ENCODE data around the gene FZD4. TPM values are rescaled to one million over a fixed set of nuclear protein-coding genes. Genes with fewer than 3 reads are reported as not detected.
A peak's percentile ranks its signal among the peaks of the same experiment; 100 is the strongest.
"Not testable (repeated sequence)": the region's sequence is repeated elsewhere in the genome, so short reads cannot be mapped to it uniquely, and the experiment has no call there.

FZD4 gene
- polyA plus RNA-seq, 4 donors = 67.2 to 80.7 (median 70.4) TPM

DNA sequence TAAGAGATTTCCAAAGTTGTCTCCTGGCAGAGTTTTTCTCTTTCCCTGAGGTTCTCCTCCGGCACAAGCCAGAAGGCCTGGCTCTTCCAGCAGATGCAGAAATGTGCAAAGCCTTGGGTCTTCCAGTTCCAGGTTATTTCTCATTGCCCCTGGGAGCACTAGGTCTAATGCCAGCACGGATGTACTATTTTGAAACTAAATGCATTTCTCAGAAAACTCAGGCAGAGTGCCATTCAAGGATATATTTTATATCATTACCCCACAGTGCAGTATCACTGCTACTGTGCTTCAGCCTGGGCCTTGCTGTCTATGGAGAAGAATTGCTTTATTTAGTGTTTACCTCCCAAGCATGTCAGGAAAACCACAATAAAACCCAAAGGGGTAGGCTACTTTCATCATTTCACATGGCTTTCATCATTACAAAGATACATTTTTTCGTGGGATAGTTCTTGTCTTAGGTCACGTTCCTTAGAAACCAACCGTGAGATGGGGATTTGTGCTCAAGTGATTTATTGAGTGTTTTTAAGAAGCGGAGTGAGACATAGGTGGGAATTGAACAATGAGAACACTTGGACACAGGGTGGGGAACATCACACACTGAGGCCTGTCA, 22.4 kb upstream of the FZD4 start:
- no peak for DNase-seq (ENCODE audit: low read depth in 4 of 4, low spot score in 2 of 4)

GRCh38 chr11:86972734-86973133, 17.5 kb upstream of the FZD4 start:
- no peak for DNase-seq (ENCODE audit: low read depth in 4 of 4, low spot score in 2 of 4)

GRCh38 chr11:86969258-86969657, 14.1 kb upstream of the FZD4 start:
- DNase-seq (ENCODE audit: low read depth in 4 of 4, low spot score in 2 of 4) = no peak

GRCh38 chr11:86967601-86968000, 12.4 kb upstream of the FZD4 start:
- DNase-seq (ENCODE audit: low read depth in 4 of 4, low spot score in 2 of 4) = not testable (repeated sequence)

- no peak for DNase-seq (ENCODE audit: low read depth in 4 of 4, low spot score in 2 of 4)
Measured at GRCh38 chr11:86957976-86958646, 2.9 kb upstream of the FZD4 start.

- no peak for DNase-seq (ENCODE audit: low read depth in 4 of 4, low spot score in 2 of 4)
Measured at GRCh38 chr11:86956905-86957195, 1.7 kb upstream of the FZD4 start.

GRCh38 chr11:86955111-86955360, 159 bp downstream of the FZD4 start:
- DNase-seq (ENCODE audit: low read depth in 4 of 4, low spot score in 2 of 4) = no peak

DNA sequence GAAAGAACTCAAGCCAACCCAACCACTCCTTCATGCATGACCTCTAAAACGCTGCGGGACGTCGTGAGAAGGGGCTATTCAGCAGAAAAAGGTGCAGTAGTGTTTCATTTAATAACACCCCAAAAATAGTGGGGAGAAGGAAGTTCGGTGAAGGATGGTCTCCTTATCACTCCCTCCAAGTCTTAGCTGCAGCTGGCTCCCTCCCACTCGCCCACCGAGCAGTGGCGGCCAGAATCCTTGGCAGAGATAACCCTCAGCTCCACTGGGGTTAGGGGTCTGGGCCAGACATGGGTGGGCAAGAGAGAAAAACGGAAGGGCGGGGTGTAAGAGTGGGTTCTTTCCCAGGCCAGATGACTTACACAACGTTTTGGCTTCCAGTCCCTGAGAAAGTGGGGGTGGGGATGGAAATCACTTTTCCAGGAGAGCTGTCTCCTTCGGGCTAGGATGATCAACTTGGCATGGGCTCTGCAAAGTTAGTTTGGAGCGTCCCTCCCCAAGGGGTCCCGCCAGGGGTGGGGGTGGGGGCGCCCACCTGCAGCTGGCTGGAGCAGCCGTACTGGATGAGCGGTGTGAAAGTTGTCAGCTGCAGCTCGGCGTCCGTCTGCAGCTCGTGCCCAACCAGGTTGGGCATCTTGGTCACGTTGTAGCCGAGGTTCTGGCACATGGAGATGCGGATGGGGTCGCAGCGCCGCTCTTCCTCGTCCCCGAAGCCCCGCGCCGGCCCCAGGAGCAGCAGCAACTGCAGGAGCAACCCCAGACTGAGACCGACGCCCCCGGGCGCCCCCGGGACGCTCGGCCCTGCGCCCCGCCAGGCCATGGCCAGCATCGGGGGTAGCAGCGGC, 705 bp downstream of the FZD4 start:
- no peak for DNase-seq (ENCODE audit: low read depth in 4 of 4, low spot score in 2 of 4)

DNA sequence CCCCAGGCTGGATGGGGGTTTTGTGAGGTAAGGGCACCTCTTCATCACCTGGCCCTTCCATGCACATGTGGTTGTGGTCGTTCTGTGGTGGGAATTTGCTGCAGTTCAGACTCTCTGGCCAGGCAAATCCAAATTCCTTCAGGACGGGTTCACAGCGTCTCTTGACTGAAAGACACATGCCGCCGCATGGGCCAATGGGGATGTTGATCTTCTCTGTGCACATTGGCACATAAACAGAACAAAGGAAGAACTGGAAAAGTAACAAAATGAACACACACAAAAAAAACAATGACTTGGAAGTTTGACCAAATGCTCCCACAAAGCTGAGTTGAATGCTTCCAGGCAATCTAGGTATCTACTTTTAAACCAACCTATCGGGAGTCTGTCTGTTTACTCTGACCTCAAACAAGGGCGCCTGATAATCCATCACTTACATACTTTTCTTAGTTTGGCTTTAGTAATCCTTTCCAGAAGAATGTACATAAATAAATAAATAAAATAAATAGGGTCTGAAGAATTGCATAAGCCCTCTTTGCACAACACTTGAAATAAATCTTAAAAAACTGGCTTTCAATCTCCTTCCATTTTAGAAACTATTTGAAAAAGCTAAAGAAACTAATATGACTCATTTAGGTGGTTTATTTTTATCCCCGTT, 2.8 kb downstream of the FZD4 start:
- no peak for DNase-seq (ENCODE audit: low read depth in 4 of 4, low spot score in 2 of 4)

DNA sequence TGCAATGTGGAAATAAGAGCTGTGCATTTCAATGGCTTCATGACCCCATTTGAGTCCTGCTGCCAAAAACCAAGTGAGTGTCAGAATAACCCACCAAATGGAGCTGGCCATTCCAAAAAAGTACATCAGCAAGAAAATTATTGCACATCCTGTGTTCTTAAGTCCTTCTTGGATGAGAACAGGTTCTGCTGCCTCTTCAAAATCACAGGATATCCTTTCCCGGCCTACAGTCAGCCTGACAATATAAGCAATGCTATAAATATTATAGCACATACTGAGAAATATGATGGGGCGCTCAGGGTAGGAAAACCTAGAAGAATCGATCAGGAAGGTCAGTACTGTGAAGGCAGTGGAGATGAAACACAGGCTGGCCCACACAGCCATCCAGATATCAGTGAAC, 3.5 kb downstream of the FZD4 start:
- no peak for DNase-seq (ENCODE audit: low read depth in 4 of 4, low spot score in 2 of 4)

- no peak for DNase-seq (ENCODE audit: low read depth in 4 of 4, low spot score in 2 of 4)
Measured at GRCh38 chr11:86950661-86950995, 4.6 kb downstream of the FZD4 start.

GRCh38 chr11:86949995-86950660, 5.1 kb downstream of the FZD4 start:
- DNase-seq (ENCODE audit: low read depth in 4 of 4, low spot score in 2 of 4) = no peak

- DNase-seq (ENCODE audit: low read depth in 4 of 4, low spot score in 2 of 4) = no peak
Measured at GRCh38 chr11:86948733-86949132, 6.5 kb downstream of the FZD4 start.

DNA sequence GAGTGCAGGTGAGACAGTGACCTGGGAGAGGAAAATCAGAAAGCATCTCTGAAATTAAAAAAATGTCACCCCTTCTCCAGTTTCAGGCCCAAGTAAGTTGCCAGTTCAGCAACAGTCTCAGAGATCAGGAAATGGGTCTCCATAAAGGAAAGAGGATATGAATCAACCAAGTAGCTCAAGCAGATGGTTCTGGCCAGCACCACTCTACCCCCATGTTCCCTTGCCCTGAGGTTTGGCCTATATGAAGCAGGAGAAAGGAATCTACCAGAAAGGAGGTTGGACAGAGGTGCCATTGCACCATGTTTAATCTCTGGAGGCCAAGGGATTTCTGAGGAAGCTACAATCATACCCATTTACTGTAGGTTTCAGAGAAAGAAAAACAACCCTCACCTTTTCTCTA, 7.7 kb downstream of the FZD4 start:
- DNase-seq (ENCODE audit: low read depth in 4 of 4, low spot score in 2 of 4) = no peak

- not testable (repeated sequence) for DNase-seq (ENCODE audit: low read depth in 4 of 4, low spot score in 2 of 4)
Measured at GRCh38 chr11:86943505-86943904, 11.7 kb downstream of the FZD4 start.

- no peak for DNase-seq (ENCODE audit: low read depth in 4 of 4, low spot score in 2 of 4)
Measured at GRCh38 chr11:86941871-86942599, 13.2 kb downstream of the FZD4 start.

DNA sequence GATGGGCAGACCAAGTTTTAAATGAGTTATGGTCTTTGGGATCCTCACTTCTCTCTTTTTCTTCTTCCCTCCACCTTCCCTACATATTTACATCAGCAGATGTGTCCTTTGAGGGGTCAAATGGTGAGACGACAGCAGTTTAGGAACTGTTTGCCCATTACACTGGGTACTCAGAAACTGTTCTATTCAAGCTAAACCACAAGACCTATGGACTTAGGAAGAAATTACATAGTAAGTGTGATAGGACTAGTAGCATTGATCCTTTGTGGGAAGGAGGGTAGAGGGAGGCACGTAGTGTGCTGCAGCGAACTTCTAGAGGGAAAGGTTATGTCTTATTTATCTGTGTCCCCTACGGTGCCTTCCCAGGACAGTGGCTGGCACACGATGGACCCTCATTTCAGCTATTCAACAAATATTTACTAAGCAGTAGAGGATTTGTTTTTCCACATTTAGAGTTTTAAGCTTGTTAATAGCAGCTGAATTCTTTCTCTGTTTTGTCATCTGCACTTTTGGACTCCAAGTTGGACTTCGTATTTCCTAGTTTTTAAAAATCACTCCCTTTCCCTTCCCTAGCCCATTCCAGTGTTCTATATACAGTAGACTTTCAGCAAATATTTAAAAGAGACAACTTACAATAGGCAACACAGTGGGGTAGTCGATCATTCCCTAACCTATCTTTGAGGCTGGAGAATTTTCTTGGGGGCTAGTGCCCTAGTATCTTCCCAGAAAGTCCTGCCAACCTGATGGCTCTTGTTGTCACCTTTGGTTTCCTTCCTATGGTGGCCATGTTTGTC, 13.9 kb downstream of the FZD4 start:
- DNase-seq (ENCODE audit: low read depth in 4 of 4, low spot score in 2 of 4) = no peak

DNA sequence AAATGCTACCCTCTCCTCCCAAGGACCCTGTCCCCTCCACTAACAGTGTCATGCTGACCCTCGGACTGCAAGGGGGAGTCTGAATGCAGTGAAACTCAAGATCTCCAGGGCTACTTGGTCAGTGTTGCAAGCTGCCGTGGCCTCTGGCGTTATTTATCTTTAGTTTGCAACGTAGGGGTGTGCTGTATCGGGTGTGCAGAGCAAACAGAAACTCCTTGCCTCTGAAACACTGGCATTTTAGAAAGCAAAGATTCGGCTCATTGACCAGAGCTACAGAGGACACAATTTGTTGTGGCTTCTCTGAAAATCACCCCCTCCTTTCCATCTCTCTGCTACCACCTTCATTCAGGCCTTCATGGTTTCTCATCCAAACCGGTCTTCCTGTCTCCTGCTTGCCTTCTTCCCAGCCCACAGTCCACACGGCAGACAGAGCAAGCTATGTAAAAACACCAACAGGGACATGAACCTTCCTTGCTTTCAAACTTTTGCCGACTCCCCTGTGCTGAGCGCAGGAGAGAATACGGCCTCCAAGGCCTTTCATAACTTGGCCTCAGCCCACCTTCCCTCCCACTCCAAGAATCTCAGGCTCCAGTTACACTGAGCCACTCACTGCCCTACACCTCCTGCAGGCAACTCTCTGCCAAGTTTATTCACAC, 14.9 kb downstream of the FZD4 start:
- peak in 1 of 4 donors; percentile 80 for DNase-seq (ENCODE audit: low read depth in 4 of 4, low spot score in 2 of 4)
